VCaP (cell line): ENCODE measurements around the gene CNTLN.

ENCODE experiments used
- H3K27ac ChIP-seq: fragments of 450-650 bp; 2 replicates; pipeline ENCODE4 v1.5.1; 2017
- TF ChIP-seq, protein P1 (sequence below): fragments of 450-650 bp; conservative IDR thresholded peaks from 2 replicates; pipeline ENCODE4 v1.5.1; 2017; ENCODE audit warnings: mild to moderate bottlenecking, moderate library complexity

CNTLN gene

DNA sequence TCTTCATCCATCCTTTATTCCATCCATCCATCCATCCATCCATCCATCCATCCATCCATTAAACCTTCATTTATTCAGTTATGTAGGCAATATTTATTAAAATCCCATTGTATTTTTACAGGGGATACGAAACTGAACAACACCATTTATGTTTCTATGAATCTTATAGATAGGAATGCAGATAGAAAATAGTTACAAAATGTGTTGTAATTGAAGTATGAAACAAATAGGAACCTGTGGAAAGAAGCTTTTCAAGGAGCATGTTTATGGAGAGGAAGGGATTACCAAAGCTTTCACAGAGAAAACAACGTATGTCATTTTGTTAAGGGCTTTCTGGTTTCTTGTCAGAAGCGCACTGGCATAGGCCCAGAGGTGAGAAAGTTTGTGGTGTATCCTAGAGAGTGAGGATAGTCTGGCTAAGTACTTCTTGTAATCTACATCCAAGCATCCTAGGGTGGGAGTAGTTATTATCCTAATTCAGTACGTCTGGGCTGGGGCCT is 184.0 kb downstream of the CNTLN start:
- no peak overlapping the region for H3K27ac ChIP-seq
- TF ChIP-seq, protein P1, sequence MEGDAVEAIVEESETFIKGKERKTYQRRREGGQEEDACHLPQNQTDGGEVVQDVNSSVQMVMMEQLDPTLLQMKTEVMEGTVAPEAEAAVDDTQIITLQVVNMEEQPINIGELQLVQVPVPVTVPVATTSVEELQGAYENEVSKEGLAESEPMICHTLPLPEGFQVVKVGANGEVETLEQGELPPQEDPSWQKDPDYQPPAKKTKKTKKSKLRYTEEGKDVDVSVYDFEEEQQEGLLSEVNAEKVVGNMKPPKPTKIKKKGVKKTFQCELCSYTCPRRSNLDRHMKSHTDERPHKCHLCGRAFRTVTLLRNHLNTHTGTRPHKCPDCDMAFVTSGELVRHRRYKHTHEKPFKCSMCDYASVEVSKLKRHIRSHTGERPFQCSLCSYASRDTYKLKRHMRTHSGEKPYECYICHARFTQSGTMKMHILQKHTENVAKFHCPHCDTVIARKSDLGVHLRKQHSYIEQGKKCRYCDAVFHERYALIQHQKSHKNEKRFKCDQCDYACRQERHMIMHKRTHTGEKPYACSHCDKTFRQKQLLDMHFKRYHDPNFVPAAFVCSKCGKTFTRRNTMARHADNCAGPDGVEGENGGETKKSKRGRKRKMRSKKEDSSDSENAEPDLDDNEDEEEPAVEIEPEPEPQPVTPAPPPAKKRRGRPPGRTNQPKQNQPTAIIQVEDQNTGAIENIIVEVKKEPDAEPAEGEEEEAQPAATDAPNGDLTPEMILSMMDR, result no peak

DNA sequence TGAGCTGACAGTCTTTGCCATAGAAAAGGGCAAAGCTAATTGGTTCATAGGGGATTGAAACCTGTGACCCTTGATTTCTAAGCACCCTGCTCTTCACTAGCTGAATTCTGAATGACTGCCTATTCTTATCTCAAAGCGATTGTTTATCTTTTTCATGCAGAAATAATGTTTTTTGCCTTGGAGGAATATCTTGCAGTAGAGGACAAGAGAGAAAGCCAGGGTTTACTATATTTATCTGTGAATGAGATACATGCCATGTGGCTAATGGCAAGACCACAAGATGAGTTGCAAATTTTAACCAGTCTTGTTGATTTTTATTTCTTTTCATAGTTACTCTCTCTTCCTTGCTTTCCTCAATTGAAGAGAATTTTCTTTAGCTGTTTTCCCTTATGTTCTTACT is 185.0 kb downstream of the CNTLN start:
- TF ChIP-seq, protein P1, result no peak
- H3K27ac ChIP-seq, result no peak overlapping the region

DNA sequence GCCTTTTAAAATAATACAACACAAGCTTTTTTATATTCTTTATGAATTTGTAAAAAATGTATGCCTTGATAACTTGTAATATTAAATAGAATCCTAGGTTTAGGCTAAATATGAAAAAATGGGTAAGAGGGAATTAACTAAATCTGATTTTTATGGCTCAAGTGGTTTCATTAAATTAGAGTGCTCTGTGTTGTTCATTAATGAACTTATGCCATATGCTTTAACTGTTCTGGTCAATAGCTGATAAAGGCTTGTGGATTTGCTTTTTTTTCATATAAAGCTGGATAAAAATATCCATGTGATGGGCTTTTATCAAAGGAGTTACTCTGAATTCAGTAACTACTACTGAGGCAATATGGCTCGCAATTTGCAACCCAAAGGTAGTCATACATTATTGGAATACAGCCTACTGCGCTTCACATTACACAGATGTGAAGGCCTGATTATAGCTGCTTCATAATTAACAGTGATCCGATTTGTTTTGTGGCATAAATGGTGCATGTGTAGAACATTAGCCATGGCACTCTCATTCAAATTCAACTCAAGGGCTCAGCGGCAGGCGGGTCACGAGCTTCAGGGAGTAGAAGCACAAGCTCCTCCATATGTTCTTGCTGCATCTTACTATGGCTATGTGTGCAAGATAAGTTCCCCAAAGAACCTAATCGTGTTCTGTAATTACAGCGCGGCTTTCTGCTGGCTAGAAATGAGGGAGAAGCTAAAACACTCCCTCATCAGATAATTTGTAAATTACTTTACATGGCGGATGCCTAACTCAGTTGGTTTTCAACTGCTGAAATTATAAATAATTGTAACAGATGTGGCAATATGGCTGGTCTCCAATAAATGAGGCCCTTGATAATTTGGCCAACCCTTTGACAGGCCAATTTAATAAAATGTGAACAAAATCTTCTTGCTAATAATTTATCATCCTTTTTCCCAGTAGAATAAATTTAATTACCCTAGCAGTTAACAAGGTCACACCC is 188.3 kb downstream of the CNTLN start:
- TF ChIP-seq, protein P1, result no peak

DNA sequence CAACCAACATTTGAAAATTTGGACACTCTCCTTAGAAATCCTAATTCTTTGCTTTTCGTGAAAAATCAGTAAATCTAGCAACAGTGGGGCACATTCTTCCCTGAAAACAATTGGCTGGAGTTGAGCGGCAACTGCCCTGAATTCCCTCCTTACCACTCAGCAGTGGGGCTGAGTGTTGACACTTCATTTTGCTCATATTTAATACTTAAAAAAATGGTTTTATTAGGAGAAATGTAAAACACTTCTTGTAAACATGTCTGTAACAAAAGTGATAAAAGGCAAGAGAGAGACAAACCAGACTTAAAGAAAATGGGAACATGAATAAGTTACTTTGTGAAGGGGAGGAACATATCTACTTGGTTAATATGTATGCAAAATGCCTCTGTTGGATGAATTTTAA is 193.5 kb downstream of the CNTLN start:
- H3K27ac ChIP-seq, result no peak overlapping the region
- TF ChIP-seq, protein P1, result no peak

More for the DNA sequence above, 188.3 kb downstream of the CNTLN start:
- no peak overlapping the region for H3K27ac ChIP-seq

DNA sequence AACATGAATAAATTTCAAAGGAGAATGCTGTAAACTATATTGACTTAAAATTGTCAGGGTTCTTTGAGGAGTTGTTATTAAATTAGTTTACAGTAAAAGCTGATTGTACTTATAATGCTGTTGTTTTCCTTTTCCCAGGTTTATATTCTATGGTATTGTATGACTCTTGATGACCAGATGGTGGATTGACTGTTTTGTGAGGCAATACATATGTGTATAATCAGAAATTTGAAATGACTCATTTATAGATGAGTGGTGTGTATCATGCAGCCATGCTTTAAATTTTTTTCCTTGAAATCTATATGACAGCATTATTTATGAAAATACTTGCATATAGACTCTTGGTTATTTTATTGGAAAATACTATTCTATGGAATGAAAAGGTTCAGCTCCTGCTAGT is 195.3 kb downstream of the CNTLN start:
- TF ChIP-seq, protein P1, result no peak
- H3K27ac ChIP-seq, result no peak overlapping the region

DNA sequence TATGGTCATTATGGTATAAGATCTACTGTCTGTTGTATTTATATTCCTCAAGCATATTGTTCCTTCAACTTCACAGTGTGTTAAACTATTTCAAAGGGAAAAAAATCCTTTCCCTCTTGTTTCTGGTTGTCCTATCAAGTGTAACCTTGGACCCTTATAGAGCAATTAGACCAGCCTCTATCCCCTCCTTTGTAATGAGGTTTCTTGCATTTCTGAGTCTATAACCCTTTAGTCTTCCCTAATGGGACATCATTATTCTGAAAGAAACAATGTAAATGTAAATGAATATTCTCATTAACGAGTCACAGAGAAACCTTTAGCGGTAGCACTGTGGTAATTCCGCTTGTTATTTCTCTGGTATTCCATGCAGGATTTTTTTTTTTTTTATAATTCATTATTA is 197.3 kb downstream of the CNTLN start:
- TF ChIP-seq, protein P1, result no peak
- peak overlapping the region; percentile 85 for H3K27ac ChIP-seq

DNA sequence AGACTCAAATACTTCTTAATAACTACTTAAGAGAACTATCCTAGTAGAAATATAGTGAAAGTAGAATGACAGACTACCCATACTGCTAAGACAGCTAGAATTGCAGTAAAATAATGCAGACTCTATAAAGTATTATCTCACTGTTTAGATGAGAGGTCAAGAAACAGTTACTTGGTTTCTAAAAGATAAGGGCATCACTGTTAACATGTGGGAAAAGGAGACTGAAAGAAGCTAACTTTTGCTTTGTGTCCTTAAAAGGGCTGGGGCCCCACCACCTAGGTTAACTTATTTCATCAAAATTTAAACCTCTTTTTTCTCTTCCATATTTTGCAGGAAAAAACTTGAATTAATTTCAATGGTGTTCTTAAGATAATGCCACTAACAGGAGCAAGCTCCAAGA is 204.3 kb downstream of the CNTLN start:
- TF ChIP-seq, protein P1, result no peak
- H3K27ac ChIP-seq, result no peak overlapping the region
